OCI-LY3 (cell line): Measurements from ENCODE around the gene CCDC141.

Experiments used
- EZH2phosphoT487 ChIP-seq: fragments of 200-600 bp; shearing (Covaris generic); IDR thresholded peaks from 2 replicates; pipeline ENCODE4 v1.6.1; 2018; ENCODE audit warnings: antibody characterized with exemption, mixed run types, low read depth
- TF ChIP-seq, protein P1 (sequence below): fragments of 200-600, 300-600 bp; sonication (generic); IDR thresholded peaks from 2 replicates; pipeline ENCODE4 v1.5.1; 2014; ENCODE audit warnings: antibody characterized with exemption, low read length, low read depth

GRCh38 chr2:178805457-178805856 lies 244.5 kb downstream of the CCDC141 start:
- TF ChIP-seq, protein P1, sequence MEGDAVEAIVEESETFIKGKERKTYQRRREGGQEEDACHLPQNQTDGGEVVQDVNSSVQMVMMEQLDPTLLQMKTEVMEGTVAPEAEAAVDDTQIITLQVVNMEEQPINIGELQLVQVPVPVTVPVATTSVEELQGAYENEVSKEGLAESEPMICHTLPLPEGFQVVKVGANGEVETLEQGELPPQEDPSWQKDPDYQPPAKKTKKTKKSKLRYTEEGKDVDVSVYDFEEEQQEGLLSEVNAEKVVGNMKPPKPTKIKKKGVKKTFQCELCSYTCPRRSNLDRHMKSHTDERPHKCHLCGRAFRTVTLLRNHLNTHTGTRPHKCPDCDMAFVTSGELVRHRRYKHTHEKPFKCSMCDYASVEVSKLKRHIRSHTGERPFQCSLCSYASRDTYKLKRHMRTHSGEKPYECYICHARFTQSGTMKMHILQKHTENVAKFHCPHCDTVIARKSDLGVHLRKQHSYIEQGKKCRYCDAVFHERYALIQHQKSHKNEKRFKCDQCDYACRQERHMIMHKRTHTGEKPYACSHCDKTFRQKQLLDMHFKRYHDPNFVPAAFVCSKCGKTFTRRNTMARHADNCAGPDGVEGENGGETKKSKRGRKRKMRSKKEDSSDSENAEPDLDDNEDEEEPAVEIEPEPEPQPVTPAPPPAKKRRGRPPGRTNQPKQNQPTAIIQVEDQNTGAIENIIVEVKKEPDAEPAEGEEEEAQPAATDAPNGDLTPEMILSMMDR = no peak
- TF ChIP-seq EZH2phosphoT487 = no peak
